OCI-LY3 (cell line): ENCODE data around the gene ABHD16A.

Experiments used
- CTCF ChIP-seq: fragments of 200-600, 300-600 bp; sonication (generic); IDR thresholded peaks from 2 replicates; pipeline ENCODE4 v1.5.1; 2014; ENCODE audit warnings: antibody characterized with exemption, low read length, low read depth
- EZH2phosphoT487 ChIP-seq: fragments of 200-600 bp; shearing (Covaris generic); IDR thresholded peaks from 2 replicates; pipeline ENCODE4 v1.6.1; 2018; ENCODE audit warnings: antibody characterized with exemption, mixed run types, low read depth

DNA sequence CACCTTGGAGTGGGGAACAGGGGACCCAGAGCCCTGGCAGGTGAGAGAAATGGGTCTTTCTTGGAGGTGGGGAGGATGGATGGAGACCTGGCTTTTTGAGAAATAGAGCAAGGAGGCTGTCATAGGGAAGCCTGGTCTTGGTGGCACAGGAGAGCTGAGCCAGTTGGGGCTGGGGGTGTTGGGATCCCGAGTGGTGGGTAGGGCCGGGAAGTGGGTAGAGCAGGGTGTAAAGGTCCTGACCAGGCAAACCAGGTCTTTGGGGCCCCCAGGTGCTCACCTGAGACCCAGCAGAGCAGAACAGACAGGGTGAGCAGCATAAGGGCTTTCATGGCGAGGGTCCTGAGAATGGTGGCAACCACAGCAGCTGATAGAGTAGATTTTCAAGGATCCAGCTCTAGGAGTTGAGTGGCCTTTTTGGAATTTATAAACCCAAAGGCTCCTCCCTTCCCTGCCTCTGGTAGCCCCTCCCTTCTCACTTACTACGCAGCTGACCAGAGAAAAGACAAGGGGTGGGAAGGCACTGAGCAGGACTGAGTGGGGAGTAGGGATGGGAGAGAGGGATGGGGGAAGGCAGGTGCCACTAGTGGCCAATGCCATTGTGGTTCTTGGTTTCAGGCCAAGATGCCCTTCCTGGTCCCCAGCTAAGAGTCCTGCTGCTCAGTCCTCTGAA is 18.4 kb upstream of the ABHD16A start, which contains the start of gene LY6G6C:
- TF ChIP-seq CTCF: no peak
- TF ChIP-seq EZH2phosphoT487: no peak
